HG03460 (cell line): Measurements from ENCODE around the gene ZDHHC14.

Source experiments
- ATAC-seq: cut with Tn5 transposase; IDR thresholded peaks from one replicate; pipeline ENCODE4 v1.9.1; 2021; ENCODE audit not compliant: unreplicated experiment

Gene ZDHHC14

DNA sequence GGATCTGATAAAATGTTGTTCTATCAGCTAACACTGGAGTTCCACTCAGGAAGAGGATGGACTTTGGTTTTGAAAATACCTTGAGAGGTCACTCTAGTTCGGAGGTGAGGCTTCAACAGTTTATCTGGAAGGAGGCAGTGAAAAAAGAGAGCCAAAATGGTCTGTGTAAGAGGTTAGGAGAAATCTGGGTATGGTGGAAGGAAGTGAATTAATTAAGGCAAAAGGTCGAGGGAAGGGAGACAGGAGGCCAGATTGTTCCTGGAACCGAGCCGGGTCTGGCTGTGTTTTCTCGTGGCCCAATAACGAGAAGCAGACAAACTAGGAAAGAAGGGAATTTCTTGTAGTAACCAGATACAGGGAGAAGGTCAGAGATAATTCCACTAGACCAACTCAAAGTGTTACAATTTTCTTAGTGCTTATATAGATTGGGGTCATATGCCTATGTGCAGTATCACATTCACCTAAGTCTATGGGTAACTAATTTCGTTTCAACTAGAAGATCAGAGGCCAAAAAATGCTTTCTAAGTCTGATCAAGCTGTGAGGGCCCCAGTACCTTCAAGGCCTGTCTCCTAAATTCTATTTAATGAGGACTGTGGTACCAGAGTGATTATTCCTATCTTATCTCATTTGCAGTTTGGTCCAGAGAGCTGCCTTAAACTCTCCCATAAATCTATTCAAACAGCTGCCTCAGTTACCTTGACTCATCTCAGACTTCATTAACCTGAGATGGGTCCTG lies 346.1 kb downstream of the ZDHHC14 start:
- ATAC-seq, result no peak
